Transverse colon (tissue), 4 donors: ENCODE data around the gene PALLD. TPM values are rescaled to one million over a fixed set of nuclear protein-coding genes. Genes with fewer than 3 reads are reported as not detected.

ENCODE experiments used
- DNase-seq: peaks from one replicate; pipeline ENCODE4 v3.0.0-alpha.2; 2019
- H3K27ac ChIP-seq, 4 donors: fragments of 200-600 bp; sonication (generic); 2 replicates each; pipeline ENCODE4 v1.5.1; 2016 to 2018; ENCODE audit warnings: inconsistent platforms in 4 of 4
- H3K27me3 ChIP-seq: fragments of 200-600 bp; sonication (generic); 2 replicates; pipeline ENCODE4 v1.5.1; 2017; ENCODE audit warnings: inconsistent platforms
- H3K36me3 ChIP-seq, 4 donors: fragments of 200-600 bp; sonication (generic); 2 replicates each; pipeline ENCODE4 v1.5.1; 2017 to 2019; ENCODE audit warnings: inconsistent platforms in 4 of 4
- H3K4me1 ChIP-seq, 4 donors: fragments of 200-600 bp; sonication (generic); 2 replicates each; pipeline ENCODE4 v1.5.1; 2017 to 2020; ENCODE audit warnings: inconsistent platforms in 4 of 4
- H3K4me3 ChIP-seq, 4 donors: fragments of 200-600 bp; sonication (generic); 1 replicate in 1 of 4; 2 replicates in 3 of 4; pipeline versions ENCODE4 v1.5.1 to v1.6.1; 2017 to 2019; ENCODE audit warnings: inconsistent platforms in 4 of 4
- H3K9me3 ChIP-seq, 2 donors: fragments of 200-600 bp; sonication (generic); 2 replicates each; pipeline ENCODE4 v1.5.1; 2017 to 2019; ENCODE audit warnings: inconsistent platforms in 2 of 2
- CTCF ChIP-seq, 5 experiments: fragments of 200-600 bp in 3 of 5; fragments of 450-650 bp in 2 of 5; sonication (generic) in 3 of 5; IDR thresholded peaks; 1 replicate in 2 of 5; 2 replicates in 3 of 5; pipeline ENCODE4 v1.5.1; 2016 to 2017; ENCODE audit warnings: antibody characterized with exemption in 5 of 5, inconsistent platforms in 3 of 5, mild to moderate bottlenecking in 2 of 5, moderate library complexity in 1 of 5
- EP300 ChIP-seq: sonication (generic); formaldehyde crosslinking; IDR thresholded peaks from one replicate; pipeline ENCODE4 v1.6.1; 2017; ENCODE audit warnings: antibody characterized with exemption, low read depth
- POLR2A ChIP-seq: fragments of 450-650 bp; IDR thresholded peaks from one replicate; pipeline ENCODE4 v1.6.1; 2016; ENCODE audit warnings: antibody characterized with exemption, mild to moderate bottlenecking, moderate library complexity
- POLR2AphosphoS5 ChIP-seq, 3 donors: sonication (generic); formaldehyde crosslinking; IDR thresholded peaks; one replicate each; pipeline ENCODE4 v1.6.1; 2016; ENCODE audit warnings: antibody characterized with exemption in 3 of 3
- WGBS, 2 donors: methylation state at CpG; one replicate each; pipeline ENCODE4 v1.1.5; 2018; ENCODE audit warnings: low coverage in 1 of 2; 5-methylcytosine and 5-hydroxymethylcytosine counted together
- in situ Hi-C, 4 donors: fragments of 200-750 bp; cut with MboI; loops; one replicate each; pipeline versions ENCODE4 v1.15.0 to v1.15.1; 2017; ENCODE audit warnings: low sequenced_read_pairs in 3 of 4, low pct_ligation_motif_present in 1 of 4, low pct_unique_long_range_greater_than_20kb in 1 of 4
- intact Hi-C: fragments of 100-400 bp; cut with DNase I; formaldehyde crosslinking; loops from one replicate; pipeline ENCODE4 v1.15.1; 2023; ENCODE audit warnings: low total_unique reads
- total RNA-seq, 4 donors: library from RNA; depleted of rRNA; stranded (reverse); fragments of >200 nt; gene quantifications; one replicate each; pipeline ENCODE4 v1.1.0, GENCODE V29; 2016

PALLD gene
- total RNA-seq, 4 donors from 2014 or later = 230 to 309 (median 278) TPM

- H3K27me3 ChIP-seq = no peaks in the 10 kb centered on the region
- DNase-seq = no peak
- no peak overlapping the region for H3K27ac ChIP-seq
- 72 to 77% methylated on average over 3 of the region's 3 CpGs for WGBS, 2 donors
- in situ Hi-C loops = no loop called here
- intact Hi-C loops = no loop called here
- TF ChIP-seq POLR2AphosphoS5 (IDR thresholded peaks at IDR 0.05) (no peak), EP300 (no peak), CTCF (IDR thresholded peaks at IDR 0.05) (no peak), POLR2A (no peak)
- H3K4me1 ChIP-seq = peaks cover 0 to 16% (median 4%) of the 10 kb centered on the region in 4 donors
- H3K9me3 ChIP-seq = no peaks in the 10 kb centered on the region
- H3K36me3 ChIP-seq = peaks cover 0 to 7% (median 0%) of the 10 kb centered on the region in 4 donors
- H3K4me3 ChIP-seq = no peak overlapping the region
These were observed 191.7 kb downstream of the PALLD start for GRCh38 chr4:168688584-168688983.

- Histone ChIP-seq H3K27me3 (no peaks in the 10 kb centered on the region), H3K9me3 (no peaks in the 10 kb centered on the region), H3K4me1 (peaks cover 0 to 21% (median 4%) of the 10 kb centered on the region in 4 donors), H3K27ac (peak overlapping the region; percentile 60 to 80 (median 71)), H3K4me3 (no peak overlapping the region), H3K36me3 (peaks cover 0 to 4% (median 0%) of the 10 kb centered on the region in 4 donors)
- 49 to 57% methylated on average over 1 of the region's 1 CpG for WGBS, 2 donors
- in situ Hi-C loops (no loop called here), intact Hi-C loops (no loop called here)
- DNase-seq = no peak
- no peak for TF ChIP-seq POLR2A
These were observed 192.9 kb downstream of the PALLD start for GRCh38 chr4:168689791-168690190.

DNA sequence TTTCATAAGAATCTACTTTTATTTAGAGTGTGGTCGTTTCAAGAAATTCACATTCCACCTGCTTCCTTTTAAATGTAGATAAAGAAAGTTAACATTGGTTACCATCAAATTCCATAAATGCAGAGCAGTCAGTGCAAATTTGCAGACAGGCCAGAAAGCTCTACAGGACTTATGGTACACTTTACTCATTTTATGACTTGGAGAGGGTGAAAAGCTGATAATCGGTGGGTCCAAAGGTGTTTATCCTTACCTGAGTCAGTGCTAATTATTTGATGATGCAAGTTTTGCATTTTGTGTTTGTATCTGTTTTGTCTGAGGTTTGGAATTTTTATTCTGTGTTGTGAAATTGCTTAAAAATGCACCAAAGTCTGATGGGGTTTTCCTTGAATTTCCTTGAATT lies 193.3 kb downstream of the PALLD start:
- in situ Hi-C loops = no loop called here
- DNase-seq = no peak

DNA sequence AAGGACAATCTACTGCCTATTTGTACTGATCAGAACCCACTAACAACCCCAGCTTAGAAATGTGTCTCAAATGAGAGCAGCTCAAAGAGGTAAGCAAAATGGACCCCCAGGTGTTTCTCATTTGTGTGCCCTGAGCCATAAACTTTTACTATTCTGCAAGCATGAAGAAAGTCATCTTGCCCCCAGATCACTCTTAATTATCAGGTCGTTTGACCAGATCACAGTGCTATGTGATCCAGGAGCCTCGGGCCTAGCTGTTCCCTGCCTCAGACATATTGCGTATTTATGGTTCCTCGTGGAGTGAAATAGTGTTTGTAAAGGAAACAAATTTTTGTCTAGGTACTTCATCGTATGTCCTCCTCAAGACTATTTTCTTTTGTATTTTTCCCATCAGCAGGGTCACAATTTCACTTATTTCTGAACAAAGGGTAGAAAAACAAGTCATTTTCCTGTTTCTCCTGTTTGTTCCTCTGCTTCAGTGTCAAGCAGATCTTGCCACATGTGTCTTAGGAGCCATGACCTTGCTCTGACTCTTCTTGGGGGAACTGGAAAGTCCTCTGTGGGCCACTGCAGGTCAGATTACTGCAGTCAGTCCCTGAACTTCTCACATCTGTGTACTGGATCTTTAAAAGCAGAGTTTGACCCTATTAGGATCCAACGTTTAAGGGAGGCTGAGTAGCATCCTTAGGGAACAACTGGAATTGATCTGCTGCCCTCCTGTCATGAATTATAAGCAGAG lies 194.9 kb downstream of the PALLD start:
- in situ Hi-C loops = no loop called here
- no peak overlapping the region for H3K27ac ChIP-seq
- WGBS, 2 donors = 65 to 76% methylated on average over 5 to 6 of the region's 6 CpGs
- no peak for DNase-seq
- intact Hi-C loops = no loop called here
- H3K36me3 ChIP-seq = no peaks in the 10 kb centered on the region
- H3K27me3 ChIP-seq = no peaks in the 10 kb centered on the region
- no peaks in the 10 kb centered on the region for H3K9me3 ChIP-seq
- no peak overlapping the region for H3K4me3 ChIP-seq
- no peak for TF ChIP-seq CTCF (IDR thresholded peaks at IDR 0.05)
- no peak for TF ChIP-seq EP300
- no peak for TF ChIP-seq POLR2AphosphoS5 (IDR thresholded peaks at IDR 0.05)
- no peak for TF ChIP-seq POLR2A
- H3K4me1 ChIP-seq = peaks cover 0 to 21% (median 4%) of the 10 kb centered on the region in 4 donors

More for the DNA sequence above, 193.3 kb downstream of the PALLD start:
- Histone ChIP-seq H3K27me3 (no peaks in the 10 kb centered on the region), H3K4me1 (peaks cover 0 to 21% (median 4%) of the 10 kb centered on the region in 4 donors), H3K9me3 (no peaks in the 10 kb centered on the region), H3K27ac (peak overlapping the region; percentile 60 to 80 (median 71)), H3K4me3 (no peak overlapping the region), H3K36me3 (peaks cover 0 to under 1% (median 0%) of the 10 kb centered on the region in 4 donors)
- WGBS, 2 donors = 24 to 33% methylated on average over 1 to 2 of the region's 2 CpGs
- intact Hi-C loops = no loop called here
- TF ChIP-seq POLR2A = no peak
- no peak for TF ChIP-seq CTCF (IDR thresholded peaks at IDR 0.05)
- TF ChIP-seq POLR2AphosphoS5 (IDR thresholded peaks at IDR 0.05) = no peak
- TF ChIP-seq EP300 = no peak
